ENCODE data around the gene ZW10.

DNA sequence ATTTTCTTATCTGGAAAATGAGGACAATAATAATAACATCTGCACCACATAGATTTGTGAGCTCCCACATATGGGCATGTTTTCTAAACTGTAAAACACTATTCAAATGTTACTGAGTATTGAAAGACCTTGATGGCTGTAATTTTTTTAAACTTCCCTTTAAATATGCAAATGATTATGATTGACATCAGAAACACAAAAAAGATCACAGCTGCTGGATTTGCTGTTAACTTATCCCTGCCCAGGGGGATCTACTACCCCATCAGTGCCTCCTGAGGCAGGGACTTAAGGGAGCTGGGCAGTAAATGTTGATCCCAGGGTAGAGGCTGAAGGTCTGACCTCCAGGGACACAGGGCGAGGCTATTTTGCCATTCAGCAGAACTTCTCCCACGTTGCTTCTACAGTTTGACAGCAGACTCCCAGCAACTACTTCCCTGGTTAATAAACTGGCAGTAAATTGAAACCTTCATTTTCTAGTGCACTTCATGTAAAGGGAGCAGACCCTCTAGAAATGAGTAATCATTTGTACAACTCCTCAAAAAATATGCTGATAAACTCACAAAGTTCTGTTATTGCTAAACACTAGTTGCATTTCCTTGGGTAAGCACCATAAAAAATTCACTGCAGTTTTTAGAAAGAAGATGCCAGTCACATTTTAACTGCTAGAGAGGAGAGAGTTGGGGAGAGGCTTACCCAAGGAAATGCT, 87.7 kb downstream of the ZW10 start:
- TF ChIP-seq, protein P1, sequence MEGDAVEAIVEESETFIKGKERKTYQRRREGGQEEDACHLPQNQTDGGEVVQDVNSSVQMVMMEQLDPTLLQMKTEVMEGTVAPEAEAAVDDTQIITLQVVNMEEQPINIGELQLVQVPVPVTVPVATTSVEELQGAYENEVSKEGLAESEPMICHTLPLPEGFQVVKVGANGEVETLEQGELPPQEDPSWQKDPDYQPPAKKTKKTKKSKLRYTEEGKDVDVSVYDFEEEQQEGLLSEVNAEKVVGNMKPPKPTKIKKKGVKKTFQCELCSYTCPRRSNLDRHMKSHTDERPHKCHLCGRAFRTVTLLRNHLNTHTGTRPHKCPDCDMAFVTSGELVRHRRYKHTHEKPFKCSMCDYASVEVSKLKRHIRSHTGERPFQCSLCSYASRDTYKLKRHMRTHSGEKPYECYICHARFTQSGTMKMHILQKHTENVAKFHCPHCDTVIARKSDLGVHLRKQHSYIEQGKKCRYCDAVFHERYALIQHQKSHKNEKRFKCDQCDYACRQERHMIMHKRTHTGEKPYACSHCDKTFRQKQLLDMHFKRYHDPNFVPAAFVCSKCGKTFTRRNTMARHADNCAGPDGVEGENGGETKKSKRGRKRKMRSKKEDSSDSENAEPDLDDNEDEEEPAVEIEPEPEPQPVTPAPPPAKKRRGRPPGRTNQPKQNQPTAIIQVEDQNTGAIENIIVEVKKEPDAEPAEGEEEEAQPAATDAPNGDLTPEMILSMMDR (IDR thresholded peaks at IDR 0.05) = no peak
- no peak for TF ChIP-seq POLR2AphosphoS5 (IDR thresholded peaks at IDR 0.05)
- TF ChIP-seq POLR2A (IDR thresholded peaks at IDR 0.05) = no peak
- TF ChIP-seq EP300 (IDR thresholded peaks at IDR 0.05; ENCODE audit: low read depth) = no peak

Measured in transverse colon (tissue), 4 donors.